ENCODE measurements around the gene KANSL2.
"Not testable (repeated sequence)": the region's sequence is repeated elsewhere in the genome, so short reads cannot be mapped to it uniquely, and the experiment has no call there.

DNA sequence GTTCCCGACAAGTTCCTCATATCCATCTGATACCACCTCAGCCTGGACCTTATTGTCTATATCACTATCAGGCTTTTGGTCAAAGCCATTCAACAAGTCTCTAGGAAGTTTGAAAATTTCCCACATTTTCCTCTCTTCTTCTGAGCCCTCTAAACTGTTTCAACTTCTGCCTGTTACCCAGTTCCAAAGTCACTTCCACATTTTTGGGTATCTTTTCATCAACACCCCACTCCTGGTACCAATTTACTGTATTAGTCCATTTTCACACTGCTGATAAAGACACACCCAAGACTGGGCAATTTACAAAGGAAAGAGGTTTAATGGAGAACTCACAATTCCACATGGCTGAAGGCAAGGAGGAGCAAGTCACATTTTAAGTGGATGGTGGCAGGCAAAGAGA lies 38.7 kb upstream of the KANSL2 start:
- TF ChIP-seq CTCF (IDR thresholded peaks at IDR 0.05; ENCODE audit: low read depth, low read length); POLR2A (IDR thresholded peaks at IDR 0.05; ENCODE audit: extremely low read depth, insufficient read length): not testable (repeated sequence)
